ENCODE measurements around the gene PHIP. TPM values are rescaled to one million over a fixed set of nuclear protein-coding genes. Genes with fewer than 3 reads are reported as not detected.

The PHIP gene
- total RNA-seq, 4 donors from 2014 or later: 17.1 to 38.5 (median 25.7) TPM

DNA sequence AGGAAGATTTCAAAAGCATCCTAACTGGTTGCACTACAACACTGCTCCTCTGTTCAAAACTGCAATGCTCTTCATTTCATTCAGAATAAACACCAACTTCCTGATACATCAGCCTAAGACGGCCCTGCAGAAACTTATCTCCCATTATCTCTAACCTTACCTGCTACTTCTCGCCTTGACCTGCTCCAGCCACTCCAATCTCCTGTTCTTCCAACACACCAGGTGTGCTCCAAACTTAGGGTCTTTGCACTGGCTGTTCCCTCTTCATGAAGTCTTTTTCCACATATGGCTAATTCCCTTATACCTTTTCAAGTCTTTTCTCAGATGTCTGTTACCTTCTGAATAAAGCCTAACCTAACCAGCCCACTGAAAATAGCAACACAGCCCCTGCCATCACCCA lies 32.1 kb downstream of the PHIP start:
- TF ChIP-seq POLR2A (IDR thresholded peaks at IDR 0.05): no peak
- TF ChIP-seq POLR2AphosphoS5 (IDR thresholded peaks at IDR 0.05): no peak
- TF ChIP-seq EP300 (IDR thresholded peaks at IDR 0.05): no peak
- no peak for DNase-seq (ENCODE audit: low spot score in 2 of 2)
- H3K27me3 ChIP-seq: no peaks in the 10 kb centered on the region
- H3K4me1 ChIP-seq: peaks cover 3% of the 10 kb centered on the region
- H3K4me3 ChIP-seq: no peak overlapping the region
- H3K36me3 ChIP-seq: peaks cover 6% of the 10 kb centered on the region
- WGBS: 71% methylated on average over 2 of the region's 2 CpGs
- no peak overlapping the region for H3K27ac ChIP-seq
- no peaks in the 10 kb centered on the region for H3K9me3 ChIP-seq

DNA sequence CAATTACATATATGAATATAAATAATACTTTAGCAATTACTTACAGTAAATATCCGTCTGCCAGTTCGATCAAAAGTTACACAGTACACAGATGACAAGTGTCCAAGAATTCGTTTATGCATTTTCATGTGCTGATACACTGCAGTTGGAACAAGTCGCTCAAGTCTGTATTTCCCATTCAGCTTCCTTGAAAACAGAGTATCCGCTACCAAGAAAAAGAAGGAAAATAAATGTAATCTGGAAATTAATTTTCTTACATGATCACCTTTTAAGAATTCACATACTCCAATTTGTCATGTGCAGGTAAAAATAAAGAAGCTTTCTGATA lies 35.3 kb downstream of the PHIP start:
- no peak overlapping the region for H3K4me3 ChIP-seq
- no peaks in the 10 kb centered on the region for H3K27me3 ChIP-seq
- peaks cover 12% of the 10 kb centered on the region for H3K36me3 ChIP-seq
- no peaks in the 10 kb centered on the region for H3K9me3 ChIP-seq
- no peak overlapping the region for H3K27ac ChIP-seq
- 59% methylated on average over 5 of the region's 5 CpGs for WGBS
- no peak for TF ChIP-seq EP300 (IDR thresholded peaks at IDR 0.05)
- no peak for TF ChIP-seq POLR2AphosphoS5 (IDR thresholded peaks at IDR 0.05)
- TF ChIP-seq, protein P1, sequence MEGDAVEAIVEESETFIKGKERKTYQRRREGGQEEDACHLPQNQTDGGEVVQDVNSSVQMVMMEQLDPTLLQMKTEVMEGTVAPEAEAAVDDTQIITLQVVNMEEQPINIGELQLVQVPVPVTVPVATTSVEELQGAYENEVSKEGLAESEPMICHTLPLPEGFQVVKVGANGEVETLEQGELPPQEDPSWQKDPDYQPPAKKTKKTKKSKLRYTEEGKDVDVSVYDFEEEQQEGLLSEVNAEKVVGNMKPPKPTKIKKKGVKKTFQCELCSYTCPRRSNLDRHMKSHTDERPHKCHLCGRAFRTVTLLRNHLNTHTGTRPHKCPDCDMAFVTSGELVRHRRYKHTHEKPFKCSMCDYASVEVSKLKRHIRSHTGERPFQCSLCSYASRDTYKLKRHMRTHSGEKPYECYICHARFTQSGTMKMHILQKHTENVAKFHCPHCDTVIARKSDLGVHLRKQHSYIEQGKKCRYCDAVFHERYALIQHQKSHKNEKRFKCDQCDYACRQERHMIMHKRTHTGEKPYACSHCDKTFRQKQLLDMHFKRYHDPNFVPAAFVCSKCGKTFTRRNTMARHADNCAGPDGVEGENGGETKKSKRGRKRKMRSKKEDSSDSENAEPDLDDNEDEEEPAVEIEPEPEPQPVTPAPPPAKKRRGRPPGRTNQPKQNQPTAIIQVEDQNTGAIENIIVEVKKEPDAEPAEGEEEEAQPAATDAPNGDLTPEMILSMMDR (IDR thresholded peaks at IDR 0.05): no peak
- no peak for TF ChIP-seq POLR2A (IDR thresholded peaks at IDR 0.05)
- no peak for DNase-seq (ENCODE audit: low spot score in 2 of 2)
- peaks cover 3% of the 10 kb centered on the region for H3K4me1 ChIP-seq

DNA sequence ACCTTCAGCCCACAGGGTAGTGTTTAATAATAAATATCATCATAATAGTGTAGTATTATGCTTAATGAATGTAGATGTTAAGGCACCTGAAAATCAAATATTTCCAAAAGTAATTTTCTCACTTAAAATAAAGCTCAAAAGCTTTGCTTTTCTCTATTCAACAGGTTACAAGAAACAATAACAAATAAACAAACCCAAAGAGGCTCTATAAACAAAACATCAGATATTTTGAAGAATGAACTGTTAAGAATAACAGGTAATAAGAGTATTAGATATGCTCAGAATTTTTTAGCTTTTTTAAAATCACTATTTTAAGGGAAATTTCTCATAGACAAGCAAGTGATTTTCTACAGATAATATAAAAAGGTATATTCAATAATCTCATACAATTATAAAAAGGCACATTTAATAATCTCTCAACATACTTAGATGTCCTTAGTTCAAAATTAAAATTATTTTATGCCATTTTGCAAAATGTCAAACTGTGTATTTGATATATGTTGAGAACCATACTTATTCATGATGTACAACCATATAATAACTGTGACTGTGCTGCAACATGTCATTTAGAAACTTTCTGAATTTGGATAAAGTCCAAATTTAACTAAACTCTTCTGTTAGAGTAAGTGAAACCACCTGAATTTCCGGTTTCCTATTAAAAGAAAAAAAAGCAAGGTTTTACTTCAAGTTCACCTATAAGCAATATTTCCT lies 35.8 kb downstream of the PHIP start:
- Histone ChIP-seq H3K27me3 (no peaks in the 10 kb centered on the region), H3K4me3 (no peak overlapping the region), H3K36me3 (peaks cover 18% of the 10 kb centered on the region), H3K4me1 (peaks cover 3% of the 10 kb centered on the region), H3K27ac (no peak overlapping the region), H3K9me3 (no peaks in the 10 kb centered on the region)
- WGBS: 40% methylated on average over 1 of the region's 1 CpG
- DNase-seq (ENCODE audit: low spot score in 2 of 2): no peak
- TF ChIP-seq POLR2A (IDR thresholded peaks at IDR 0.05) (no peak), EP300 (IDR thresholded peaks at IDR 0.05) (no peak), POLR2AphosphoS5 (IDR thresholded peaks at IDR 0.05) (no peak)
- TF ChIP-seq, protein P1 (IDR thresholded peaks at IDR 0.05): no peak

DNA sequence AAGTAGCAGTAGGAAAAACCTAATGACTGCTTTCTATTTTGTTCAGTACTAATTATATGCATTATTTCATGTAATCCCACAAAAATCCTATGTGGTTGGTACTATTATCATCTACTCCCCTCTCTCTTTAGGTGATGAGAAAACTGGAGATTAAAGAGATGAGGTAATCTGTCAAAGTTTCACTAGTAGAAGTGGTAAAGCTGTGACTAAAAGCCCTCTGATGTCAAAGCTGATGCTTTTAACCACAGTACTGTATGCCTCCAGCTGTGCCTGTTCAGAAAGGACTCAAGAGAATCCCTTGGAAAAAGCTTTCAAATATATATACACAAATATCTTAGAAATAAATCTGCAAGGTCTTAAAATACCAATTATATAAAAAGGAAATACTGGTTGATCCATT lies 38.0 kb downstream of the PHIP start:
- Histone ChIP-seq H3K4me1 (peaks cover 3% of the 10 kb centered on the region), H3K4me3 (no peak overlapping the region), H3K27me3 (no peaks in the 10 kb centered on the region), H3K36me3 (peaks cover 16% of the 10 kb centered on the region), H3K27ac (no peak overlapping the region), H3K9me3 (no peaks in the 10 kb centered on the region)
- no peak for DNase-seq (ENCODE audit: low spot score in 2 of 2)
- TF ChIP-seq POLR2AphosphoS5 (IDR thresholded peaks at IDR 0.05): no peak
- no peak for TF ChIP-seq POLR2A (IDR thresholded peaks at IDR 0.05)
- TF ChIP-seq, protein P1 (IDR thresholded peaks at IDR 0.05): no peak
- TF ChIP-seq EP300 (IDR thresholded peaks at IDR 0.05): no peak

DNA sequence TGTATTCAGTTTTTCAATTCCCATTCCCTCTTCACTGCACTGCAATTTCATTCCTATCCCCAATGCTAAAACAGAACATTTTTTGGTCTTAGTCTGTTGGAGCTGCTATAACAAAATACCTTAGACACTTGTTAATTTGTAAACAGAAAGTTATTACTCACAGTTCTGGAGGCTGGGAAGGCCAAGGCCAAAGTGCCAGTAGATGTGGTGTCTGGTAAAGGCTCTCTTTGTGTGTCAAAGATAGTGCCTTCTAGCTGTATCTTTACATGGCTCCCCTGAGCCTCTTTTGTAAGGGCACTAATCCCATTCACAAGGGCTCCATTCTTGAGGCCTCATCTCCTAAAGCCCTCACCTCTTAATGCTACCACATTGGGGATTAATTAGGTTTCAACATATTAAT lies 40.0 kb downstream of the PHIP start:
- Histone ChIP-seq H3K9me3 (no peaks in the 10 kb centered on the region), H3K4me3 (no peak overlapping the region), H3K36me3 (peaks cover 16% of the 10 kb centered on the region), H3K27ac (no peak overlapping the region), H3K27me3 (no peaks in the 10 kb centered on the region), H3K4me1 (peaks cover 2% of the 10 kb centered on the region)
- DNase-seq (ENCODE audit: low spot score in 2 of 2): no peak
- TF ChIP-seq POLR2AphosphoS5 (IDR thresholded peaks at IDR 0.05) (no peak), POLR2A (IDR thresholded peaks at IDR 0.05) (no peak), EP300 (IDR thresholded peaks at IDR 0.05) (no peak)
- TF ChIP-seq, protein P1 (IDR thresholded peaks at IDR 0.05): no peak

DNA sequence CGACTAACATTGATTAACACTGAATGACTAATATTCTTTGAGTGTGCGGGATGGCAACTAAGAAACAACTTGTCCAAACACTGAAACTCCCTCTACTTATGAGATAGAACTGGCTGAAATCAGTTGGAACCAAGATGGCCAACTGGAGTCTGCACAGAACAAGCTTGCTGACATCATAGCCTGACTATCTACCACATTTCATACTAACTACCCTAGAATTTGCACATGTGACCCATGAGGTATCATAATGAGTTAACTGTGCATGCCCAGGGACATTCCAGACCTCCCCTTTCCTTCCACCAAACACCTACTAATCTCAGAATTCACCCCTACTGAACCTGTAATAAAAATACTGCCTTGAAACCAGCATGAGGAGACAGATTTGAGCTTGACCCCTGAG lies 43.2 kb downstream of the PHIP start:
- WGBS: 72% methylated on average over 2 of the region's 2 CpGs
- Histone ChIP-seq H3K4me1 (no peaks in the 10 kb centered on the region), H3K9me3 (no peaks in the 10 kb centered on the region), H3K36me3 (peaks cover 12% of the 10 kb centered on the region), H3K4me3 (no peak overlapping the region), H3K27ac (no peak overlapping the region), H3K27me3 (no peaks in the 10 kb centered on the region)
- DNase-seq (ENCODE audit: low spot score in 2 of 2): no peak
- no peak for TF ChIP-seq POLR2A (IDR thresholded peaks at IDR 0.05)
- TF ChIP-seq, protein P1 (IDR thresholded peaks at IDR 0.05): no peak
- TF ChIP-seq POLR2AphosphoS5 (IDR thresholded peaks at IDR 0.05): no peak
- TF ChIP-seq EP300 (IDR thresholded peaks at IDR 0.05): no peak

Data from suprapubic skin (tissue), 4 donors.